HG03064 (cell line): ENCODE data around the gene USH1C.

Experiments used
- ATAC-seq: cut with Tn5 transposase; IDR thresholded peaks from one replicate; pipeline ENCODE4 v1.9.1; 2021; ENCODE audit warnings: low read depth; ENCODE audit not compliant: unreplicated experiment

Gene USH1C

GRCh38 chr11:17508791-17509190, 35.4 kb downstream of the USH1C start:
- ATAC-seq: no peak

GRCh38 chr11:17508306-17508705, 35.9 kb downstream of the USH1C start:
- ATAC-seq: no peak

- ATAC-seq: no peak
Measured at GRCh38 chr11:17507773-17508172, 36.4 kb downstream of the USH1C start.

DNA sequence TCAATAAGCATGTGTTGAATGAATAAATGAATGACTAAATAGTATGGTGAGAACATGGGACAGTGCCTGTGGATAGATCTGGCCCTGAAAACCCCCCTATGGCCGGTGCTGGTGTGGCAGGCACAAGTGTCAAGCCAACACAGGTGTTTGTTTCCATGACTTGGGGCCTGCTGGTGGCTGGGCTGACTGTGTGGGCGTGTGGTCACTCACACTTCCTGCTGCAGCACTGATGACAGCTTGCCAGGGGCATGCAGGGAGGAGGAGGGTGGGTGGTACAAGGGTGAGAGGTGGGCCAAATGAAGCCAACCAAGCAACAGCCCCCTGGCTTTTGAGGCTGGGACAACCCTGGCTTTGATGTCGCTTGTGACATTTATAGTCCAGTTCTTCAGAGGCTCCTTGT, 37.3 kb downstream of the USH1C start:
- ATAC-seq: no peak

GRCh38 chr11:17506314-17506713, 37.9 kb downstream of the USH1C start:
- ATAC-seq: no peak

DNA sequence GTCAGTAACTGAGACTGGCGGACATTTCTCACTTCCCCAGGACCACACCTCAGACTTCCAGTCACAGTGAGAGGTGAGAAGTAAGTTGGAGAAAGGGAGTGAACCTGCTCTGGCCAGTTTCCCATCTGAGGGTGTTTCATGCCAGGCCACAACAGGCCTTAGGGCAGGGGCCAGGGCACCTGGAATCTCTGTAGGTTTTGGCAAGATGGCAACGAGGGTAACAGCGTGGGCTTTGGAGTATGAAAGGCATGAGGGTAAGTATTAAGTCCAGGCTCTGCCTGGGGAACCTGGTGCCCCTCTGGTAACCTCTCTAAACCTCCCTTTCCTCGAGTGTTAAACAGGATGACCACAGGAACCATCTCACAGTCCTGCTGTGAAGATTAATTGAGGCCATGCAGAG, 39.1 kb downstream of the USH1C start:
- ATAC-seq: no peak

GRCh38 chr11:17504330-17505107, 39.7 kb downstream of the USH1C start:
- ATAC-seq: no peak

GRCh38 chr11:17502630-17503029, 41.6 kb downstream of the USH1C start:
- no peak for ATAC-seq

DNA sequence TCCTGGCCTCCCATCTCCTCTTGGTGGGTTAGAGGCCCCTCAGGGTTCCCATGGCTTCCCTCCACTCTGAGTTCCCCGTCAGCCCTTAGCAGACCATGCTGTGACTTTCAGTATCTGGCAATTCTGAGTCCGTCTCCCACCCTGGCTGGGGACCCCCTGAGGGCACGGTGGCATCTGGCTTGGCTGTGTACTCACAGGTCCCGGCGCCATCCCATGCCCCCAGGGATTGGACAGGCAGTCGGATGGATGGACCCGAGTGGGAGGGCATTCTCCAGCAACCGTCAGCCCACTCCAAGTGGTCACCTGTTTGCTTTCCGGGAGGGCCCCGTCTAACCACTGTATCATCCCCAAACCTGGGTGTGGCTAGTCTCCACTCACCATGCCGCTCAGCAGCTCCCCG, 43.5 kb downstream of the USH1C start:
- ATAC-seq: no peak

DNA sequence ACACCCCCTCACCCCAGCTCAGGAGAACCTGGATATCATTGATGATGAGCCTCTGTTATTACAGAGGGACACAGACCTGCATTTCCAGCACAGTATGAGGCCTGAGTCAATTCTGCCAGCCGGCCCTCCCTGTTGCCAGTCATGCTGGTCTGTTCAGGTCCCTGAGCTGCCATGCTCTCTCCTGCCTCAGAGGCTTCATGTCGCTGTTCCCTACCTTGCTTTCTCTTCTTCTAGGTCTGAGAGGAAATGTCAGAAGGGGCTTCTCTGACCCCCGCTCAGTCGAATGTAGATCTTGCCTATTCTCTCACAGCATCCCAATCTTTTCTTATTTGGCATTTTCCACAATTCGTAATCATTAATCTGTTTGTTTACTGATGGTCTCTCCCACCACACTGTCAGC, 45.7 kb downstream of the USH1C start:
- no peak for ATAC-seq

- no peak for ATAC-seq
Measured at GRCh38 chr11:17498058-17498457, 46.2 kb downstream of the USH1C start.

- no peak for ATAC-seq
Measured at GRCh38 chr11:17496406-17496805, 47.8 kb downstream of the USH1C start.

DNA sequence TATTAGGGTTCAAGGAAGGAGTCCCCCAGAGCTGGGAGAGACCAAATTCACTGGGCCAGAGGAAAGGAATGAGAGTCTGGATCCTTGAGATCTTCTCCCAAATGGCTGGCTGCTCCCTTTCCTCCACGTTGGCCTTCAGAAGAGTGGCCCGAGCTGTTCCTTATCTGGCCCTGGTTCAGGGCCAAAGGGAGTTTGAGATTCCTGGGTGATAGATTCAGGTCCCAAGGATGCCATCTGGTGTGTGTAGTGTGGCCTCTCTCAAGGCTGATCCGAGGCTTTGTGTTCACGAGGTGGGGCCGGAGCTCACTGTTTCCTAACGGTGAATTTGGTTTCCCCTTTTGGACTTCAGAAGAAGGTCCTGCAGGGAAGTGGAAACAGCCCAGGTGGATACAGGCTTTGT, 50.2 kb downstream of the USH1C start:
- no peak for ATAC-seq

GRCh38 chr11:17490938-17491337, 53.3 kb downstream of the USH1C start:
- no peak for ATAC-seq

DNA sequence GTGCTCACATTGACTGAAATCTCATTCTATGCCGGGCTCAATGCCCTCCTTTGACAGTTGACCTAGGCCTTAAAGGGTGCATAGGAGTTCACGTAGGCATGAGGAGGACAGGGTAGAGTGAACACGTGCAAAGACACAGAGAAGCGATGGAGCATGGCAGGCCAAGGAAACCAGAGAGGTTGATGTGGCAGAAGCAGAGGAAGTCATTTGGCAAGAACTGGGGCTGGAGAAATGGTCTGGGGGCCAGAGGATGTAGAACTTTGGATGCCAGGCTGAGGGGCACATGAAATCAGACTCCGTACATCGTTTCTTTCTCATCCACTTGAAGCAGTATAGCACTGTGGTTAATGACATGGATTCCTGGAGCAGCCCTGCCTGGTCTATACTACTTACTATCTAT, 54.0 kb downstream of the USH1C start:
- ATAC-seq: no peak

- ATAC-seq: no peak
Measured at GRCh38 chr11:17489751-17490150, 54.5 kb downstream of the USH1C start.

- no peak for ATAC-seq
Measured at GRCh38 chr11:17488563-17488962, 55.7 kb downstream of the USH1C start.

- ATAC-seq: no peak
Measured at GRCh38 chr11:17486646-17487045, 57.6 kb downstream of the USH1C start.

GRCh38 chr11:17483505-17483904, 60.7 kb downstream of the USH1C start:
- no peak for ATAC-seq

GRCh38 chr11:17481905-17482304, 62.3 kb downstream of the USH1C start:
- no peak for ATAC-seq

DNA sequence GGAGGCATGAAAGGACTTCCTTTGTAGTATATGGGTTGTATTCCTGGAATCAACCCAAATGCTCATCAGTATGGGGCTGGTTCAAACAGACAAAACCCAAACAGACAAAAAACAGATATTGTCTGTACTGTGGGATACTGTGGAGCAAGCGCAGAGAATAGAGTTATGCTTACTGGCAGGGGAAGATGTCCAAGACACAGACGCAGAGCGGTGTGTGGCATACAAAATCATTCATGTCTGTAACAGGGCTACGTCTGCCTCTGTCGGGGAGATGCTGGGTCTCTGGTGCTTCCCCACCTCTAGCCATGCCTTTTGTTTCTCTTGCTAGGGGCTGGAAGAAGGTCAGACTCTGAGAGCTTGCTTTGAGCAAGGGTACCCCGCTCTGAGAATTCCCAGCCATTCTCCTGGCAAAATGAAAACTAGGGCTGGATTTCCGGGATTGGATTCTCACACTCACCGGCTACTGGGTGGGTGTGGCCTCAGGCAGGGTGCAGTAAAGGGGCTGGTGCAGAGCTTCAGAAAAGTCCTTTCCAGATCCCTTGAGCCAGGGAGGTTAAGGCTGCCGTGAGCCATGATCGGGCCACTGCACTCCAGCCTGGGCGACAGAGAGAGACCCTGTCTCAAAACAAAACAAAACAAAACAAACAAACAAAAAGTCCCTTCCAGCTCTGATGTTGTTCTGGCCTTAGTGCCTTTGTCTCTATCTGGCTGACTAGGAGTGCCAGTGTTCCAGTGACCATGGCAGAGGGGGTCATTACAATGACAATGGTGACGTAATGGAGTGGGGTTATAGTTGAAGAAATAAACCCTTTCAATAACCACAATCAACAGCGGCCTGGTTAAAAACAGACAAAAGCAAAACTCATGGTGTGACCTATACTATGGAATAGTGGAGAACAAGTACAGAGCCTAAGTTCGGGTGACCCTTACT, 64.7 kb downstream of the USH1C start:
- ATAC-seq: no peak

DNA sequence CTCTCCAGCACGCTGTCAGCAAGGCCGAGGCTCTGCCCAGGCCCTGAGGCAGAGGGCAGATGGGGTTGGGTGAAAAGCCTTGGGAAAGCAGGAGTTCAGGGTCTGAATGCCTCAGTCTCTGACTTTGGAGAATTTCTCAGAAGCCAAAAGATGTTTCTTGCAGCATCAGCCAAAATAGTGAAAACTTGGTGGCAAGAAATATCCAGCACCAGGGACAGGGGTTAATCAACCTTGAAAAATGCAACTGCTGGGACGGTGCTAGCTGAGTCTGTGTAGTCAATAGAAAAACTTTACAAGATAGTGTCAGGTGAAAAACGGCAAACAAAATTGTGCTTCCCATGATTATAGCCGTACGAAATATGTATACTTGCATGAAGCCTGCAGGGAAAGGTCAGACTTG, 66.1 kb downstream of the USH1C start:
- ATAC-seq: no peak
